Measurements from ENCODE around the gene SPTAN1. TPM values are rescaled to one million over a fixed set of nuclear protein-coding genes. Genes with fewer than 3 reads are reported as not detected.

Gene SPTAN1
- total RNA-seq, 1 experiment from 2014 or later = 229 TPM

DNA sequence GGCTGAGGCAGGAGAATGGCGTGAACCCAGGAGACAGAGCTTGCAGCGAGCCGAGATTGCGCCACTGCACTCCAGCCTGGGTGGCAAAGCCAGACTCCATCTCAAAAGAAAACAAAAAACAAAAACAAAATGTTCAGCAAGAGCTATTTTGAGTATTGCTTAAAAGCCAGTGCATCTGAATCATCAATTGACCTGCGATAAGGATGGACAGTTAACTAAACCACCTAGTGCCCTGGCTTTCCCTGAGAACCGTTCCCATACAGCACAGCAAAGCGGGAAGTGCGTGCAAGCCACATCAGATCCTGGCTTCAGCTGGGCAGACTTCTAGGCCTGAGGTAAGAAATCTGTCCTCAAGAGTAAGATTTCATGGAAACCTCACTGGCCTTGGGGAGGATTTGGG lies 101.5 kb downstream of the SPTAN1 start:
- Histone ChIP-seq H3K9me3 (ENCODE audit: control insufficient read depth, insufficient read depth, low read depth, low read length) (no peaks in the 10 kb centered on the region), H3K4me1 (ENCODE audit: control insufficient read depth, insufficient read depth, low read length) (peaks cover 3% of the 10 kb centered on the region; the same call in 1 of the 2 replicates), H3K4me3 (ENCODE audit: low read depth in 2 of 2, low read length in 2 of 2) (no peak overlapping the region), H3K27me3 (ENCODE audit: control insufficient read depth, insufficient read depth, low read length) (no peaks in the 10 kb centered on the region), H3K36me3 (ENCODE audit: control insufficient read depth, insufficient read depth, low read length) (no peaks in the 10 kb centered on the region; the same call in 1 of the 2 replicates), H3K27ac (ENCODE audit: low read length) (no peak overlapping the region)
- BruUV-seq (replicated peaks) = no TSS peak
- intact Hi-C loops (cut with micrococcal nuclease; ENCODE audit: unreplicated experiment) (no loop called here), in situ Hi-C loops (cut with HindIII; ENCODE audit: low pct_unique_long_range_greater_than_20kb, low sequenced_read_pairs) (no loop called here)
- CTCF ChIA-PET = no interaction called here
- ATAC-seq = no peak
- POLR2A ChIA-PET = no interaction called here
- TF ChIP-seq POLR2AphosphoS5 (IDR thresholded peaks at IDR 0.05; ENCODE audit: low read depth, low read length) = no peak
- TF ChIP-seq, protein P1, sequence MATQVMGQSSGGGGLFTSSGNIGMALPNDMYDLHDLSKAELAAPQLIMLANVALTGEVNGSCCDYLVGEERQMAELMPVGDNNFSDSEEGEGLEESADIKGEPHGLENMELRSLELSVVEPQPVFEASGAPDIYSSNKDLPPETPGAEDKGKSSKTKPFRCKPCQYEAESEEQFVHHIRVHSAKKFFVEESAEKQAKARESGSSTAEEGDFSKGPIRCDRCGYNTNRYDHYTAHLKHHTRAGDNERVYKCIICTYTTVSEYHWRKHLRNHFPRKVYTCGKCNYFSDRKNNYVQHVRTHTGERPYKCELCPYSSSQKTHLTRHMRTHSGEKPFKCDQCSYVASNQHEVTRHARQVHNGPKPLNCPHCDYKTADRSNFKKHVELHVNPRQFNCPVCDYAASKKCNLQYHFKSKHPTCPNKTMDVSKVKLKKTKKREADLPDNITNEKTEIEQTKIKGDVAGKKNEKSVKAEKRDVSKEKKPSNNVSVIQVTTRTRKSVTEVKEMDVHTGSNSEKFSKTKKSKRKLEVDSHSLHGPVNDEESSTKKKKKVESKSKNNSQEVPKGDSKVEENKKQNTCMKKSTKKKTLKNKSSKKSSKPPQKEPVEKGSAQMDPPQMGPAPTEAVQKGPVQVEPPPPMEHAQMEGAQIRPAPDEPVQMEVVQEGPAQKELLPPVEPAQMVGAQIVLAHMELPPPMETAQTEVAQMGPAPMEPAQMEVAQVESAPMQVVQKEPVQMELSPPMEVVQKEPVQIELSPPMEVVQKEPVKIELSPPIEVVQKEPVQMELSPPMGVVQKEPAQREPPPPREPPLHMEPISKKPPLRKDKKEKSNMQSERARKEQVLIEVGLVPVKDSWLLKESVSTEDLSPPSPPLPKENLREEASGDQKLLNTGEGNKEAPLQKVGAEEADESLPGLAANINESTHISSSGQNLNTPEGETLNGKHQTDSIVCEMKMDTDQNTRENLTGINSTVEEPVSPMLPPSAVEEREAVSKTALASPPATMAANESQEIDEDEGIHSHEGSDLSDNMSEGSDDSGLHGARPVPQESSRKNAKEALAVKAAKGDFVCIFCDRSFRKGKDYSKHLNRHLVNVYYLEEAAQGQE (IDR thresholded peaks at IDR 0.05; ENCODE audit: insufficient read depth in 1 of 2, low read depth in 2 of 2, low read length in 1 of 2) = no peak
- TF ChIP-seq, protein P2, sequence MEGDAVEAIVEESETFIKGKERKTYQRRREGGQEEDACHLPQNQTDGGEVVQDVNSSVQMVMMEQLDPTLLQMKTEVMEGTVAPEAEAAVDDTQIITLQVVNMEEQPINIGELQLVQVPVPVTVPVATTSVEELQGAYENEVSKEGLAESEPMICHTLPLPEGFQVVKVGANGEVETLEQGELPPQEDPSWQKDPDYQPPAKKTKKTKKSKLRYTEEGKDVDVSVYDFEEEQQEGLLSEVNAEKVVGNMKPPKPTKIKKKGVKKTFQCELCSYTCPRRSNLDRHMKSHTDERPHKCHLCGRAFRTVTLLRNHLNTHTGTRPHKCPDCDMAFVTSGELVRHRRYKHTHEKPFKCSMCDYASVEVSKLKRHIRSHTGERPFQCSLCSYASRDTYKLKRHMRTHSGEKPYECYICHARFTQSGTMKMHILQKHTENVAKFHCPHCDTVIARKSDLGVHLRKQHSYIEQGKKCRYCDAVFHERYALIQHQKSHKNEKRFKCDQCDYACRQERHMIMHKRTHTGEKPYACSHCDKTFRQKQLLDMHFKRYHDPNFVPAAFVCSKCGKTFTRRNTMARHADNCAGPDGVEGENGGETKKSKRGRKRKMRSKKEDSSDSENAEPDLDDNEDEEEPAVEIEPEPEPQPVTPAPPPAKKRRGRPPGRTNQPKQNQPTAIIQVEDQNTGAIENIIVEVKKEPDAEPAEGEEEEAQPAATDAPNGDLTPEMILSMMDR (IDR thresholded peaks at IDR 0.05) = no peak
- TF ChIP-seq SIN3A (IDR thresholded peaks at IDR 0.05; ENCODE audit: borderline replicate concordance, insufficient read depth, low read depth, low read length) = no peak
- no peak for DNase-seq (ENCODE audit: low read depth, low spot score)

DNA sequence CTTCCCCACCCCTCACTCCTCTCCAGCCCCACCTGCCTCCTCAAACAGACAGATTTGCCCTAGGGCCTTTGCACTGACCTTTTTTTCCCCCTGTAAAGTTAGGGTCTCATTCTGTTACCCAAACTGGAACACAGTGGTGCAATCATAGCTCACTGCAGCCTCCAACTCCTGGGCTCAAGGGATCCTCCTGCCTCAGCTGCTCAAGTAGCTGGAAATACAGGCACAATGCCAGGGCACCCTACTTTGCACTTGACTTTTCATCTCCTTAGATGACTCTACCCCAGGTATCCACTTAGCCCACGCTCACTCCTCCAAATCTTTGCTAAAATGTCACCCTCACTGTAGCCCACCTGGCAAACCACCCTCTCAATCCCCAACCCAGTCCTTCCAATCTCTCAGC lies 102.1 kb downstream of the SPTAN1 start:
- intact Hi-C loops (cut with micrococcal nuclease; ENCODE audit: unreplicated experiment) = no loop called here
- Histone ChIP-seq H3K4me3 (ENCODE audit: low read depth in 2 of 2, low read length in 2 of 2) (no peak overlapping the region), H3K27ac (ENCODE audit: low read length) (peak overlapping the region; percentile 65), H3K9me3 (ENCODE audit: control insufficient read depth, insufficient read depth, low read depth, low read length) (no peaks in the 10 kb centered on the region), H3K36me3 (ENCODE audit: control insufficient read depth, insufficient read depth, low read length) (no peaks in the 10 kb centered on the region; the same call in 1 of the 2 replicates), H3K27me3 (ENCODE audit: control insufficient read depth, insufficient read depth, low read length) (no peaks in the 10 kb centered on the region), H3K4me1 (ENCODE audit: control insufficient read depth, insufficient read depth, low read length) (peaks cover 3% of the 10 kb centered on the region; the same call in 1 of the 2 replicates)
- in situ Hi-C loops (cut with HindIII; ENCODE audit: low pct_unique_long_range_greater_than_20kb, low sequenced_read_pairs) = no loop called here
- TF ChIP-seq, protein P2 (IDR thresholded peaks at IDR 0.05) = no peak
- no peak for TF ChIP-seq POLR2AphosphoS5 (IDR thresholded peaks at IDR 0.05; ENCODE audit: low read depth, low read length)
- no peak for TF ChIP-seq TCF7L2 (IDR thresholded peaks at IDR 0.05; ENCODE audit: low read depth, low read length)
- TF ChIP-seq, protein P1 (IDR thresholded peaks at IDR 0.05; ENCODE audit: insufficient read depth in 1 of 2, low read depth in 2 of 2, low read length in 1 of 2) = no peak
- no peak for TF ChIP-seq SIN3A (IDR thresholded peaks at IDR 0.05; ENCODE audit: borderline replicate concordance, insufficient read depth, low read depth, low read length)
- BruUV-seq (replicated peaks) = no TSS peak
- ATAC-seq = no peak
- DNase-seq (ENCODE audit: low read depth, low spot score) = no peak
- POLR2A ChIA-PET = no interaction called here
- CTCF ChIA-PET = no interaction called here
